Upper lobe of right lung (tissue), 1 donor: ENCODE data around the gene ALS2CL. TPM values are rescaled to one million over a fixed set of nuclear protein-coding genes. Genes with fewer than 3 reads are reported as not detected.

Experiments used
- ATAC-seq: fragments of 200-7000 bp; cut with Tn5 transposase; one replicate; pipeline ENCODE4 v1.9.1; 2020; ENCODE audit warnings: mild to moderate bottlenecking, moderate library complexity
- DNase-seq: peaks from one replicate; pipeline ENCODE4 v3.0.0-alpha.2; 2020
- H3K27ac ChIP-seq: fragments of 200-600 bp; one replicate; pipeline ENCODE4 v1.8.0; 2022
- H3K27me3 ChIP-seq: fragments of 200-600 bp; one replicate; pipeline ENCODE4 v1.8.0; 2022; ENCODE audit warnings: mild to moderate bottlenecking
- H3K36me3 ChIP-seq: fragments of 200-600 bp; one replicate; pipeline ENCODE4 v1.8.0; 2022
- H3K4me1 ChIP-seq: fragments of 200-600 bp; one replicate; pipeline ENCODE4 v1.8.0; 2022
- H3K4me3 ChIP-seq: fragments of 200-600 bp; one replicate; pipeline ENCODE4 v1.8.0; 2022; ENCODE audit warnings: mild to moderate bottlenecking
- H3K9me3 ChIP-seq: fragments of 200-600 bp; one replicate; pipeline ENCODE4 v1.8.0; 2022
- CTCF ChIP-seq: fragments of 200-600 bp; IDR thresholded peaks from one replicate; pipeline ENCODE4 v1.8.0; 2022; ENCODE audit warnings: antibody characterized with exemption
- intact Hi-C: fragments of 100-400 bp; cut with DNase I; formaldehyde crosslinking; loops from one replicate; pipeline ENCODE4 v1.11.0; 2022
- total RNA-seq: library from RNA; stranded (reverse); fragmentation: NEBNext Ultra II Directional; extraction: Animal tissue kit (Norgen Biotek cat#: 25700); gene quantifications from one replicate; pipeline ENCODE4 v1.2.1, GENCODE V29; 2021
- donor health status: DM: no; HTN: yes; CAD: no; lungs with severe emphysema.

ALS2CL gene
- total RNA-seq, 1 donor from 2014 or later: 64.5 TPM

GRCh38 chr3:46665763-46666452 is 27.6 kb downstream of the ALS2CL start:
- intact Hi-C loops: no loop called here

GRCh38 chr3:46664971-46665762 is 28.3 kb downstream of the ALS2CL start:
- TF ChIP-seq CTCF: no peak
- DNase-seq (peak; percentile 31), ATAC-seq (no peak)
- Histone ChIP-seq H3K4me1 (peaks cover 10% of the 10 kb centered on the region), H3K36me3 (no peaks in the 10 kb centered on the region), H3K27me3 (no peaks in the 10 kb centered on the region), H3K4me3 (no peak overlapping the region), H3K9me3 (no peaks in the 10 kb centered on the region), H3K27ac (no peak overlapping the region)
- intact Hi-C loops: no loop called here

More at GRCh38 chr3:46665763-46666452, 27.6 kb downstream of the ALS2CL start:
- ATAC-seq: no peak
- no peaks in the 10 kb centered on the region for H3K9me3 ChIP-seq
- no peaks in the 10 kb centered on the region for H3K27me3 ChIP-seq
- H3K27ac ChIP-seq: no peak overlapping the region
- H3K4me1 ChIP-seq: peaks cover 10% of the 10 kb centered on the region
- H3K36me3 ChIP-seq: no peaks in the 10 kb centered on the region
- no peak for TF ChIP-seq CTCF
- DNase-seq: peak; percentile 41
- no peak overlapping the region for H3K4me3 ChIP-seq

- Histone ChIP-seq H3K27me3 (no peaks in the 10 kb centered on the region), H3K4me3 (no peak overlapping the region), H3K27ac (no peak overlapping the region), H3K36me3 (no peaks in the 10 kb centered on the region), H3K4me1 (peaks cover 10% of the 10 kb centered on the region), H3K9me3 (no peaks in the 10 kb centered on the region)
- no peak for ATAC-seq
- intact Hi-C loops: no loop called here
- DNase-seq: peak; percentile 37
- TF ChIP-seq CTCF: no peak
These were observed 29.1 kb downstream of the ALS2CL start for GRCh38 chr3:46664188-46664970.

GRCh38 chr3:46663591-46664135 is 29.8 kb downstream of the ALS2CL start:
- Histone ChIP-seq H3K4me3 (no peak overlapping the region), H3K27me3 (no peaks in the 10 kb centered on the region), H3K36me3 (no peaks in the 10 kb centered on the region), H3K27ac (no peak overlapping the region), H3K4me1 (peaks cover 10% of the 10 kb centered on the region), H3K9me3 (no peaks in the 10 kb centered on the region)
- DNase-seq (peak; percentile 40), ATAC-seq (no peak)
- intact Hi-C loops: no loop called here
- peak; percentile 14 for TF ChIP-seq CTCF

- no peak for TF ChIP-seq CTCF
- Histone ChIP-seq H3K27ac (no peak overlapping the region), H3K9me3 (no peaks in the 10 kb centered on the region), H3K4me1 (peaks cover 10% of the 10 kb centered on the region), H3K4me3 (no peak overlapping the region), H3K27me3 (no peaks in the 10 kb centered on the region), H3K36me3 (no peaks in the 10 kb centered on the region)
- no peak for ATAC-seq
- DNase-seq: no peak
- intact Hi-C loops: no loop called here
These were observed 30.5 kb downstream of the ALS2CL start for GRCh38 chr3:46662771-46663551.
